ENCODE measurements around the gene CTNND2.

CTNND2 gene

GRCh38 chr5:11584017-11584416 lies 320.2 kb downstream of the CTNND2 start:
- no peak for TF ChIP-seq ZNF394 (tag by site-specific recombination; IDR thresholded peaks at IDR 0.05; ENCODE audit: borderline replicate concordance)
- no peak for TF ChIP-seq MYNN (tag by site-specific recombination; IDR thresholded peaks at IDR 0.05; ENCODE audit: borderline replicate concordance)
- no peak for TF ChIP-seq ZXDB (tag by site-specific recombination; IDR thresholded peaks at IDR 0.05)
- TF ChIP-seq BCL11B (tag by site-specific recombination; IDR thresholded peaks at IDR 0.05; ENCODE audit: low read depth) = no peak
- TF ChIP-seq ZBTB1 (tag by site-specific recombination; IDR thresholded peaks at IDR 0.05) = no peak
- TF ChIP-seq, protein P1, sequence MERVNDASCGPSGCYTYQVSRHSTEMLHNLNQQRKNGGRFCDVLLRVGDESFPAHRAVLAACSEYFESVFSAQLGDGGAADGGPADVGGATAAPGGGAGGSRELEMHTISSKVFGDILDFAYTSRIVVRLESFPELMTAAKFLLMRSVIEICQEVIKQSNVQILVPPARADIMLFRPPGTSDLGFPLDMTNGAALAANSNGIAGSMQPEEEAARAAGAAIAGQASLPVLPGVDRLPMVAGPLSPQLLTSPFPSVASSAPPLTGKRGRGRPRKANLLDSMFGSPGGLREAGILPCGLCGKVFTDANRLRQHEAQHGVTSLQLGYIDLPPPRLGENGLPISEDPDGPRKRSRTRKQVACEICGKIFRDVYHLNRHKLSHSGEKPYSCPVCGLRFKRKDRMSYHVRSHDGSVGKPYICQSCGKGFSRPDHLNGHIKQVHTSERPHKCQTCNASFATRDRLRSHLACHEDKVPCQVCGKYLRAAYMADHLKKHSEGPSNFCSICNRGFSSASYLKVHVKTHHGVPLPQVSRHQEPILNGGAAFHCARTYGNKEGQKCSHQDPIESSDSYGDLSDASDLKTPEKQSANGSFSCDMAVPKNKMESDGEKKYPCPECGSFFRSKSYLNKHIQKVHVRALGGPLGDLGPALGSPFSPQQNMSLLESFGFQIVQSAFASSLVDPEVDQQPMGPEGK (tag by site-specific recombination; IDR thresholded peaks at IDR 0.05) = no peak
- Histone ChIP-seq H3K9me3 (ENCODE audit: control insufficient read depth, insufficient read depth, low read depth, low read length) (no peaks in the 10 kb centered on the region), H3K4me1 (ENCODE audit: control insufficient read depth, insufficient read depth, low read length) (no peaks in the 10 kb centered on the region), H3K36me3 (ENCODE audit: control insufficient read depth in 2 of 2, insufficient read depth in 1 of 2, low read length in 2 of 2) (no peaks in the 10 kb centered on the region), H3K4me3 (ENCODE audit: low read depth, low read length) (no peak overlapping the region), H3K27ac (ENCODE audit: extremely low read depth, low read depth, low read length) (no peak overlapping the region)
- CTCF ChIA-PET = interaction anchor here (1.2 kb wide), 1 partner anchor 11 kb away, joined by 3 read pairs; no protein-coding TSS in a partner anchor
- POLR2A ChIA-PET = no interaction called here

DNA sequence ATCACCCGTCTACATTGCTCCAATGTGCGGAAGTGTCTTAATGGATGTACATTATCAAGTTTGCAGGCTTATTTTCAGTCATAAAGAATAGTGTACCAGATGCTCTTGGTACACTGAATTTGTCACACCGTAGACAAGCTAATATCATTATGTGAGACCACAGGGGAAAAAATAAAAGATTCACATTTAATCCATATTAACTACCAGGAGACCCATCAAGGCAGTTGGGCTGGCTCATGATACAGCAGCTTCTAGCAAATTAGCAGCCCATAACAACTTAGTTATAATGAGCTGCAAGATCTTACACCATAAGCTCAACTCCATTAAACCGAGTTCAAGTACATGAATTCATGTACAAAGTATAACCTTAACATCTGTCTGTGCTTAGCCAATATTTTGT lies 324.9 kb downstream of the CTNND2 start:
- CTCF ChIA-PET = interaction anchor here (0.6 to 0.7 kb wide), 2 partner anchors 39 to 388 kb away, joined by 3 to 4 read pairs; no protein-coding TSS in a partner anchor
- H3K9me3 ChIP-seq (ENCODE audit: control insufficient read depth, insufficient read depth, low read depth, low read length) = no peaks in the 10 kb centered on the region
- no peak overlapping the region for H3K4me3 ChIP-seq (ENCODE audit: low read depth, low read length)
- no peaks in the 10 kb centered on the region for H3K4me1 ChIP-seq (ENCODE audit: control insufficient read depth, insufficient read depth, low read length)
- POLR2A ChIA-PET = no interaction called here
- no peaks in the 10 kb centered on the region for H3K36me3 ChIP-seq (ENCODE audit: control insufficient read depth in 2 of 2, insufficient read depth in 1 of 2, low read length in 2 of 2)
- H3K27ac ChIP-seq (ENCODE audit: extremely low read depth, low read depth, low read length) = no peak overlapping the region
- TF ChIP-seq ZNF660 (tag by site-specific recombination; IDR thresholded peaks at IDR 0.05) = no peak
- no peak for TF ChIP-seq ZNF610 (tag by site-specific recombination; IDR thresholded peaks at IDR 0.05; ENCODE audit: borderline replicate concordance)
- no peak for TF ChIP-seq ZBTB48 (tag by site-specific recombination; IDR thresholded peaks at IDR 0.05)

- ChIA-PET POLR2A (no interaction called here), CTCF (no interaction called here)
- Histone ChIP-seq H3K4me3 (ENCODE audit: low read depth, low read length) (no peak overlapping the region), H3K9me3 (ENCODE audit: control insufficient read depth, insufficient read depth, low read depth, low read length) (no peaks in the 10 kb centered on the region), H3K4me1 (ENCODE audit: control insufficient read depth, insufficient read depth, low read length) (no peaks in the 10 kb centered on the region), H3K36me3 (ENCODE audit: control insufficient read depth in 2 of 2, insufficient read depth in 1 of 2, low read length in 2 of 2) (no peaks in the 10 kb centered on the region), H3K27ac (ENCODE audit: extremely low read depth, low read depth, low read length) (no peak overlapping the region)
- TF ChIP-seq ZSCAN23 (tag by site-specific recombination; IDR thresholded peaks at IDR 0.05) = no peak
- no peak for TF ChIP-seq ZNF114 (tag by site-specific recombination; IDR thresholded peaks at IDR 0.05)
- TF ChIP-seq ZFP41 (tag by site-specific recombination; IDR thresholded peaks at IDR 0.05; ENCODE audit: borderline replicate concordance) = no peak
- no peak for TF ChIP-seq ZNF248 (tag by site-specific recombination; IDR thresholded peaks at IDR 0.05)
- no peak for TF ChIP-seq ZSCAN30 (tag by site-specific recombination; IDR thresholded peaks at IDR 0.05)
- no peak for TF ChIP-seq ZNF776 (tag by site-specific recombination; IDR thresholded peaks at IDR 0.05; ENCODE audit: borderline replicate concordance)
- TF ChIP-seq, protein P2, sequence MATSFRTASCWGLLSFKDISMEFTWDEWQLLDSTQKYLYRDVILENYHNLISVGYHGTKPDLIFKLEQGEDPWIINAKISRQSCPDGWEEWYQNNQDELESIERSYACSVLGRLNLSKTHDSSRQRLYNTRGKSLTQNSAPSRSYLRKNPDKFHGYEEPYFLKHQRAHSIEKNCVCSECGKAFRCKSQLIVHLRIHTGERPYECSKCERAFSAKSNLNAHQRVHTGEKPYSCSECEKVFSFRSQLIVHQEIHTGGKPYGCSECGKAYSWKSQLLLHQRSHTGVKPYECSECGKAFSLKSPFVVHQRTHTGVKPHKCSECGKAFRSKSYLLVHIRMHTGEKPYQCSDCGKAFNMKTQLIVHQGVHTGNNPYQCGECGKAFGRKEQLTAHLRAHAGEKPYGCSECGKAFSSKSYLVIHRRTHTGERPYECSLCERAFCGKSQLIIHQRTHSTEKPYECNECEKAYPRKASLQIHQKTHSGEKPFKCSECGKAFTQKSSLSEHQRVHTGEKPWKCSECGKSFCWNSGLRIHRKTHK (tag by site-specific recombination; IDR thresholded peaks at IDR 0.05) = no peak
- no peak for TF ChIP-seq ZNF488 (tag by site-specific recombination; IDR thresholded peaks at IDR 0.05)
- TF ChIP-seq, protein P3, sequence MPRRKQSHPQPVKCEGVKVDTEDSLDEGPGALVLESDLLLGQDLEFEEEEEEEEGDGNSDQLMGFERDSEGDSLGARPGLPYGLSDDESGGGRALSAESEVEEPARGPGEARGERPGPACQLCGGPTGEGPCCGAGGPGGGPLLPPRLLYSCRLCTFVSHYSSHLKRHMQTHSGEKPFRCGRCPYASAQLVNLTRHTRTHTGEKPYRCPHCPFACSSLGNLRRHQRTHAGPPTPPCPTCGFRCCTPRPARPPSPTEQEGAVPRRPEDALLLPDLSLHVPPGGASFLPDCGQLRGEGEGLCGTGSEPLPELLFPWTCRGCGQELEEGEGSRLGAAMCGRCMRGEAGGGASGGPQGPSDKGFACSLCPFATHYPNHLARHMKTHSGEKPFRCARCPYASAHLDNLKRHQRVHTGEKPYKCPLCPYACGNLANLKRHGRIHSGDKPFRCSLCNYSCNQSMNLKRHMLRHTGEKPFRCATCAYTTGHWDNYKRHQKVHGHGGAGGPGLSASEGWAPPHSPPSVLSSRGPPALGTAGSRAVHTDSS (tag by site-specific recombination; IDR thresholded peaks at IDR 0.05) = no peak
- no peak for TF ChIP-seq MYNN (tag by site-specific recombination; IDR thresholded peaks at IDR 0.05; ENCODE audit: borderline replicate concordance)
- no peak for TF ChIP-seq ZNF398 (tag by site-specific recombination; IDR thresholded peaks at IDR 0.05)
- no peak for TF ChIP-seq ZNF214 (tag by site-specific recombination; IDR thresholded peaks at IDR 0.05; ENCODE audit: borderline replicate concordance)
Observed at GRCh38 chr5:11574787-11575186, 329.5 kb downstream of the CTNND2 start.
